RWPE2 (cell line): ENCODE measurements around the gene NR2F1.

ENCODE experiments used
- ATAC-seq: fragments of 200-7000 bp; cut with Tn5 transposase; 3 replicates; pipeline ENCODE4 v1.9.1; 2021; ENCODE audit warnings: low read depth
- DNase-seq: peaks from one replicate; pipeline ENCODE4 v3.0.0-alpha.2; 2020; ENCODE audit warnings: low spot score
- H3K27ac ChIP-seq: fragments of 450-650 bp; 2 replicates; pipeline ENCODE4 v1.5.1; 2017; ENCODE audit warnings: mild to moderate bottlenecking; ENCODE audit not compliant: poor library complexity, severe bottlenecking
- H3K27me3 ChIP-seq: fragments of 250-450 bp; sonication (Bioruptor Pico); 2 replicates; pipeline ENCODE4 v1.5.1; 2021; ENCODE audit warnings: mild to moderate bottlenecking, moderate library complexity; ENCODE audit not compliant: insufficient read depth, poor library complexity, severe bottlenecking
- H3K36me3 ChIP-seq: fragments of 250-450 bp; sonication (Bioruptor Pico); 2 replicates; pipeline ENCODE4 v1.5.1; 2020; ENCODE audit warnings: low read depth, mild to moderate bottlenecking, moderate library complexity
- H3K4me1 ChIP-seq: fragments of 250-450 bp; sonication (Bioruptor Pico); 2 replicates; pipeline ENCODE4 v1.5.1; 2021; ENCODE audit warnings: mild to moderate bottlenecking, moderate library complexity; ENCODE audit not compliant: insufficient read depth, poor library complexity, severe bottlenecking
- H3K4me3 ChIP-seq: fragments of 250-450 bp; sonication (Bioruptor Pico); 2 replicates; pipeline ENCODE4 v1.5.1; 2021; ENCODE audit warnings: mild to moderate bottlenecking, moderate library complexity; ENCODE audit not compliant: severe bottlenecking
- H3K9me3 ChIP-seq: fragments of 250-450 bp; sonication (Bioruptor Pico); 2 replicates; pipeline ENCODE4 v1.5.1; 2021; ENCODE audit warnings: mild to moderate bottlenecking, moderate library complexity; ENCODE audit not compliant: severe bottlenecking
- CTCF ChIP-seq: fragments of 450-650 bp; IDR thresholded peaks from one replicate; pipeline ENCODE4 v1.5.1; 2017; ENCODE audit warnings: mild to moderate bottlenecking, moderate library complexity; ENCODE audit not compliant: poor library complexity, severe bottlenecking

NR2F1 gene

GRCh38 chr5:93598091-93599000 is 15.3 kb downstream of the NR2F1 start:
- H3K4me1 ChIP-seq = no peaks in the 10 kb centered on the region
- no peak overlapping the region for H3K4me3 ChIP-seq
- H3K27me3 ChIP-seq = peaks cover 17% of the 10 kb centered on the region
- H3K9me3 ChIP-seq = no peaks in the 10 kb centered on the region
- no peak for TF ChIP-seq CTCF
- H3K27ac ChIP-seq = no peak overlapping the region
- DNase-seq = no peak
- no peak for ATAC-seq
- no peaks in the 10 kb centered on the region for H3K36me3 ChIP-seq

- no peaks in the 10 kb centered on the region for H3K9me3 ChIP-seq
- no peak overlapping the region for H3K4me3 ChIP-seq
- no peaks in the 10 kb centered on the region for H3K4me1 ChIP-seq
- peaks cover 23% of the 10 kb centered on the region for H3K27me3 ChIP-seq
- ATAC-seq (no peak), DNase-seq (no peak)
- H3K27ac ChIP-seq = no peak overlapping the region
- no peaks in the 10 kb centered on the region for H3K36me3 ChIP-seq
- TF ChIP-seq CTCF = no peak
Observed at GRCh38 chr5:93599001-93599379, 16.0 kb downstream of the NR2F1 start.

- H3K9me3 ChIP-seq = no peaks in the 10 kb centered on the region
- ATAC-seq (no peak), DNase-seq (no peak)
- peaks cover 29% of the 10 kb centered on the region for H3K27me3 ChIP-seq
- no peaks in the 10 kb centered on the region for H3K4me1 ChIP-seq
- no peak overlapping the region for H3K4me3 ChIP-seq
- no peak overlapping the region for H3K27ac ChIP-seq
- TF ChIP-seq CTCF = no peak
- H3K36me3 ChIP-seq = no peaks in the 10 kb centered on the region
Observed at GRCh38 chr5:93599399-93600120, 16.5 kb downstream of the NR2F1 start.

- peaks cover 39% of the 10 kb centered on the region for H3K27me3 ChIP-seq
- H3K36me3 ChIP-seq = no peaks in the 10 kb centered on the region
- no peak for DNase-seq
- ATAC-seq = no peak
- no peak overlapping the region for H3K4me3 ChIP-seq
- H3K27ac ChIP-seq = no peak overlapping the region
- TF ChIP-seq CTCF = no peak
- H3K4me1 ChIP-seq = no peaks in the 10 kb centered on the region
- H3K9me3 ChIP-seq = no peaks in the 10 kb centered on the region
Observed at GRCh38 chr5:93600409-93601070, 17.5 kb downstream of the NR2F1 start.
